ENCODE data around the gene PTRH1.

Gene PTRH1

GRCh38 chr9:127686461-127687393, 28.7 kb downstream of the PTRH1 start:
- no peak overlapping the region for H3K4me3 ChIP-seq (ENCODE audit: low read length)
- no peak for TF ChIP-seq ZNF274 (IDR thresholded peaks at IDR 0.05; ENCODE audit: low read depth, low read length)

GRCh38 chr9:127684576-127684975, 30.9 kb downstream of the PTRH1 start:
- H3K4me3 ChIP-seq (ENCODE audit: low read length) = no peak overlapping the region
- no peak for TF ChIP-seq ZNF274 (IDR thresholded peaks at IDR 0.05; ENCODE audit: low read depth, low read length)

- no peak for TF ChIP-seq ZNF274 (IDR thresholded peaks at IDR 0.05; ENCODE audit: low read depth, low read length)
Measured at GRCh38 chr9:127683723-127684122, 31.7 kb downstream of the PTRH1 start.

GRCh38 chr9:127682351-127683136, 32.9 kb downstream of the PTRH1 start:
- no peak for TF ChIP-seq ZNF274 (IDR thresholded peaks at IDR 0.05; ENCODE audit: low read depth, low read length)
- no peak overlapping the region for H3K4me3 ChIP-seq (ENCODE audit: low read length)

More at GRCh38 chr9:127683723-127684122, 31.7 kb downstream of the PTRH1 start:
- no peak overlapping the region for H3K4me3 ChIP-seq (ENCODE audit: low read length)

- TF ChIP-seq ZNF274 (IDR thresholded peaks at IDR 0.05; ENCODE audit: low read depth, low read length) = no peak
- H3K4me3 ChIP-seq (ENCODE audit: low read length) = no peak overlapping the region
Measured at GRCh38 chr9:127680846-127681245, 34.6 kb downstream of the PTRH1 start.

GRCh38 chr9:127680226-127680625, 35.2 kb downstream of the PTRH1 start:
- no peak overlapping the region for H3K4me3 ChIP-seq (ENCODE audit: low read length)
- no peak for TF ChIP-seq ZNF274 (IDR thresholded peaks at IDR 0.05; ENCODE audit: low read depth, low read length)

- no peak for TF ChIP-seq ZNF274 (IDR thresholded peaks at IDR 0.05; ENCODE audit: low read depth, low read length)
Measured at GRCh38 chr9:127679506-127679905, 36.0 kb downstream of the PTRH1 start.

GRCh38 chr9:127676638-127677037, 38.8 kb downstream of the PTRH1 start:
- no peak for TF ChIP-seq ZNF274 (IDR thresholded peaks at IDR 0.05; ENCODE audit: low read depth, low read length)

More at GRCh38 chr9:127679506-127679905, 36.0 kb downstream of the PTRH1 start:
- H3K4me3 ChIP-seq (ENCODE audit: low read length) = no peak overlapping the region

GRCh38 chr9:127673234-127673633, 42.2 kb downstream of the PTRH1 start:
- no peak overlapping the region for H3K4me3 ChIP-seq (ENCODE audit: low read length)
- no peak for TF ChIP-seq ZNF274 (IDR thresholded peaks at IDR 0.05; ENCODE audit: low read depth, low read length)

More at GRCh38 chr9:127676638-127677037, 38.8 kb downstream of the PTRH1 start:
- H3K4me3 ChIP-seq (ENCODE audit: low read length) = no peak overlapping the region

GRCh38 chr9:127667906-127668305, 47.6 kb downstream of the PTRH1 start:
- TF ChIP-seq ZNF274 (IDR thresholded peaks at IDR 0.05; ENCODE audit: low read depth, low read length) = no peak
- H3K4me3 ChIP-seq (ENCODE audit: low read length) = no peak overlapping the region

- no peak overlapping the region for H3K4me3 ChIP-seq (ENCODE audit: low read length)
- no peak for TF ChIP-seq ZNF274 (IDR thresholded peaks at IDR 0.05; ENCODE audit: low read depth, low read length)
Measured at GRCh38 chr9:127667127-127667844, 48.2 kb downstream of the PTRH1 start.

GRCh38 chr9:127664678-127665507, 50.6 kb downstream of the PTRH1 start:
- no peak for TF ChIP-seq ZNF274 (IDR thresholded peaks at IDR 0.05; ENCODE audit: low read depth, low read length)
- no peak overlapping the region for H3K4me3 ChIP-seq (ENCODE audit: low read length)

GRCh38 chr9:127664324-127664677, 51.2 kb downstream of the PTRH1 start:
- TF ChIP-seq ZNF274 (IDR thresholded peaks at IDR 0.05; ENCODE audit: low read depth, low read length) = no peak

More at GRCh38 chr9:127664324-127664677, 51.2 kb downstream of the PTRH1 start:
- no peak overlapping the region for H3K4me3 ChIP-seq (ENCODE audit: low read length)

All from GM08714 (cell line).